ENCODE results near the gene OR10H1.

GRCh38 chr19:15829306-15829698, 13.8 kb upstream of the OR10H1 start:
- TF ChIP-seq ZNF837 (tag by site-specific recombination; IDR thresholded peaks at IDR 0.05) (no peak), PRDM1 (tag by site-specific recombination; IDR thresholded peaks at IDR 0.05) (no peak), ZNF660 (tag by site-specific recombination; IDR thresholded peaks at IDR 0.05) (no peak), ZNF473 (tag by site-specific recombination; IDR thresholded peaks at IDR 0.05) (no peak), TSHZ1 (tag by site-specific recombination; IDR thresholded peaks at IDR 0.05; ENCODE audit: borderline replicate concordance) (no peak), ZNF521 (tag by site-specific recombination; IDR thresholded peaks at IDR 0.05) (no peak), ZNF585B (tag by site-specific recombination; IDR thresholded peaks at IDR 0.05) (no peak), ATF2 (tag by site-specific recombination; IDR thresholded peaks at IDR 0.05; ENCODE audit: low read depth) (no peak), ZNF274 (IDR thresholded peaks at IDR 0.05; ENCODE audit: low read length) (no peak), ZNF274 (tag by site-specific recombination; IDR thresholded peaks at IDR 0.05; ENCODE audit: borderline replicate concordance) (no peak), ZBTB8A (tag by site-specific recombination; IDR thresholded peaks at IDR 0.05) (no peak)
- TF ChIP-seq, protein P1, sequence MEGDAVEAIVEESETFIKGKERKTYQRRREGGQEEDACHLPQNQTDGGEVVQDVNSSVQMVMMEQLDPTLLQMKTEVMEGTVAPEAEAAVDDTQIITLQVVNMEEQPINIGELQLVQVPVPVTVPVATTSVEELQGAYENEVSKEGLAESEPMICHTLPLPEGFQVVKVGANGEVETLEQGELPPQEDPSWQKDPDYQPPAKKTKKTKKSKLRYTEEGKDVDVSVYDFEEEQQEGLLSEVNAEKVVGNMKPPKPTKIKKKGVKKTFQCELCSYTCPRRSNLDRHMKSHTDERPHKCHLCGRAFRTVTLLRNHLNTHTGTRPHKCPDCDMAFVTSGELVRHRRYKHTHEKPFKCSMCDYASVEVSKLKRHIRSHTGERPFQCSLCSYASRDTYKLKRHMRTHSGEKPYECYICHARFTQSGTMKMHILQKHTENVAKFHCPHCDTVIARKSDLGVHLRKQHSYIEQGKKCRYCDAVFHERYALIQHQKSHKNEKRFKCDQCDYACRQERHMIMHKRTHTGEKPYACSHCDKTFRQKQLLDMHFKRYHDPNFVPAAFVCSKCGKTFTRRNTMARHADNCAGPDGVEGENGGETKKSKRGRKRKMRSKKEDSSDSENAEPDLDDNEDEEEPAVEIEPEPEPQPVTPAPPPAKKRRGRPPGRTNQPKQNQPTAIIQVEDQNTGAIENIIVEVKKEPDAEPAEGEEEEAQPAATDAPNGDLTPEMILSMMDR (tag by site-specific recombination; IDR thresholded peaks at IDR 0.05), result no peak
- TF ChIP-seq, protein P2, sequence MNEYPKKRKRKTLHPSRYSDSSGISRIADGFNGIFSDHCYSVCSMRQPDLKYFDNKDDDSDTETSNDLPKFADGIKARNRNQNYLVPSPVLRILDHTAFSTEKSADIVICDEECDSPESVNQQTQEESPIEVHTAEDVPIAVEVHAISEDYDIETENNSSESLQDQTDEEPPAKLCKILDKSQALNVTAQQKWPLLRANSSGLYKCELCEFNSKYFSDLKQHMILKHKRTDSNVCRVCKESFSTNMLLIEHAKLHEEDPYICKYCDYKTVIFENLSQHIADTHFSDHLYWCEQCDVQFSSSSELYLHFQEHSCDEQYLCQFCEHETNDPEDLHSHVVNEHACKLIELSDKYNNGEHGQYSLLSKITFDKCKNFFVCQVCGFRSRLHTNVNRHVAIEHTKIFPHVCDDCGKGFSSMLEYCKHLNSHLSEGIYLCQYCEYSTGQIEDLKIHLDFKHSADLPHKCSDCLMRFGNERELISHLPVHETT (tag by site-specific recombination; IDR thresholded peaks at IDR 0.05), result no peak
- TF ChIP-seq, protein P3, sequence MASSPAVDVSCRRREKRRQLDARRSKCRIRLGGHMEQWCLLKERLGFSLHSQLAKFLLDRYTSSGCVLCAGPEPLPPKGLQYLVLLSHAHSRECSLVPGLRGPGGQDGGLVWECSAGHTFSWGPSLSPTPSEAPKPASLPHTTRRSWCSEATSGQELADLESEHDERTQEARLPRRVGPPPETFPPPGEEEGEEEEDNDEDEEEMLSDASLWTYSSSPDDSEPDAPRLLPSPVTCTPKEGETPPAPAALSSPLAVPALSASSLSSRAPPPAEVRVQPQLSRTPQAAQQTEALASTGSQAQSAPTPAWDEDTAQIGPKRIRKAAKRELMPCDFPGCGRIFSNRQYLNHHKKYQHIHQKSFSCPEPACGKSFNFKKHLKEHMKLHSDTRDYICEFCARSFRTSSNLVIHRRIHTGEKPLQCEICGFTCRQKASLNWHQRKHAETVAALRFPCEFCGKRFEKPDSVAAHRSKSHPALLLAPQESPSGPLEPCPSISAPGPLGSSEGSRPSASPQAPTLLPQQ (tag by site-specific recombination; IDR thresholded peaks at IDR 0.05), result no peak
